Karpas-422 (cell line): Measurements from ENCODE around the gene PRKN. TPM values are rescaled to one million over a fixed set of nuclear protein-coding genes. Genes with fewer than 3 reads are reported as not detected.
"Not testable (repeated sequence)": the region's sequence is repeated elsewhere in the genome, so short reads cannot be mapped to it uniquely, and the experiment has no call there.

Experiments
- DNase-seq: peaks from one replicate; pipeline ENCODE4 v3.0.0-alpha.2; 2015
- H2AFZ ChIP-seq: fragments of 200-600 bp; sonication (generic); 2 replicates; pipeline ENCODE4 v1.6.1; 2014; ENCODE audit warnings: antibody characterized with exemption, low read length, mixed read lengths
- H3K27ac ChIP-seq: fragments of 200-600 bp; sonication (generic); 2 replicates; pipeline ENCODE4 v1.5.1; 2014; ENCODE audit warnings: mild to moderate bottlenecking, low read length, moderate library complexity
- H3K27me3 ChIP-seq: fragments of 200-600 bp; sonication (generic); 2 replicates; pipeline ENCODE4 v1.6.1; 2014; ENCODE audit warnings: low read length, mixed read lengths
- H3K36me3 ChIP-seq: fragments of 200-600 bp; sonication (generic); 2 replicates; pipeline ENCODE4 v1.6.1; 2014; ENCODE audit warnings: low read length, mixed read lengths; ENCODE audit not compliant: insufficient read depth
- H3K4me1 ChIP-seq: fragments of 200-600 bp; sonication (generic); 2 replicates; pipeline ENCODE4 v1.6.1; 2014; ENCODE audit warnings: mild to moderate bottlenecking, low read length, mixed read lengths
- H3K4me2 ChIP-seq: fragments of 200-600 bp; sonication (generic); 2 replicates; pipeline ENCODE4 v1.6.1; 2014; ENCODE audit warnings: low read length, low read depth, mild to moderate bottlenecking; ENCODE audit not compliant: poor library complexity, severe bottlenecking
- H3K4me3 ChIP-seq: fragments of 200-600 bp; sonication (generic); 2 replicates; pipeline ENCODE4 v1.5.1; 2014; ENCODE audit warnings: mild to moderate bottlenecking, antibody characterized with exemption, low read length, mixed read lengths
- H3K79me2 ChIP-seq: fragments of 200-600 bp; sonication (generic); 2 replicates; pipeline ENCODE4 v1.6.1; 2014; ENCODE audit warnings: mild to moderate bottlenecking, low read length, mixed read lengths
- H3K9ac ChIP-seq: fragments of 200-600 bp; sonication (generic); 2 replicates; pipeline ENCODE4 v1.6.0; 2014; ENCODE audit warnings: low read length
- H3K9me2 ChIP-seq: fragments of 200-600 bp; sonication (generic), shearing (Covaris generic); replicated peaks from 2 replicates; pipeline ENCODE4 v1.6.0; 2014; ENCODE audit warnings: mild to moderate bottlenecking, low read length, moderate library complexity; ENCODE audit not compliant: insufficient read depth
- H3K9me3 ChIP-seq: fragments of 300-700, 200-600 bp; sonication (generic); 2 replicates; pipeline ENCODE4 v1.6.1; 2014; ENCODE audit warnings: low read length, mixed read lengths
- H4K20me1 ChIP-seq: fragments of 200-600 bp; sonication (generic); 2 replicates; pipeline ENCODE4 v1.6.1; 2014; ENCODE audit warnings: mild to moderate bottlenecking, antibody characterized with exemption, low read length, low read depth; ENCODE audit not compliant: insufficient read depth
- total RNA-seq: library from RNA; depleted of rRNA; stranded (reverse); fragments of >200 nt; shearing (Covaris generic); gene quantifications from 2 replicates; pipeline ENCODE4 v1.2.3, GENCODE V29; 2014; ENCODE audit warnings: low replicate concordance

Gene PRKN
- total RNA-seq, 1 experiment from 2014 or later = not detected

DNA sequence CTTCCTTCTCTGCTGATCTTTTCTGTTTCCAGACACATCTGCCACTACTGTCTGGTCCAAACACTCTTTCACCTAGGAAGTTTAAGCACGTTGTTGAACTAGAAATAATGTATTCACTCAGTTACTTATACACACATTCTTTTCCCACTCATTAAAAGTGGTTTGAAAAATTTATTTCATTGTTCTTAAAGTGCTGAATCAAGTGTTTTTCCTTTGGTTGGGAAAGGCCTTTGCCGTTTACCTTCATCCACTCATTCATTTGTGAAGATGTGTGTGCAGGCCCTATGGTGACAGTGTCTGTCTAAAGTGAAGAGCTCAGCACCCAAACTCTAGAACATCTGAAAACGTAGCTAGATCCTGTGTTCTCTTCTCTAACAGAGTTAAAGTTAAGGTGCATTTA lies 1389.6 kb downstream of the PRKN start:
- DNase-seq = no peak
- no peak overlapping the region for H3K27ac ChIP-seq
- H3K9me2 ChIP-seq = no peaks in the 10 kb centered on the region
- no peaks in the 10 kb centered on the region for H3K36me3 ChIP-seq
- no peaks in the 10 kb centered on the region for H3K27me3 ChIP-seq
- H3K79me2 ChIP-seq = no peaks in the 10 kb centered on the region
- H3K9me3 ChIP-seq = no peaks in the 10 kb centered on the region
- H3K4me3 ChIP-seq = no peak overlapping the region
- H3K4me2 ChIP-seq = no peak overlapping the region
- no peaks in the 10 kb centered on the region for H4K20me1 ChIP-seq
- no peak overlapping the region for H3K9ac ChIP-seq
- H3K4me1 ChIP-seq = no peaks in the 10 kb centered on the region
- no peak overlapping the region for H2AFZ ChIP-seq

- Histone ChIP-seq H3K9ac (no peak overlapping the region), H2AFZ (no peak overlapping the region), H3K9me2 (no peaks in the 10 kb centered on the region), H3K4me2 (no peak overlapping the region), H3K4me1 (no peaks in the 10 kb centered on the region), H4K20me1 (no peaks in the 10 kb centered on the region), H3K27me3 (no peaks in the 10 kb centered on the region), H3K27ac (no peak overlapping the region), H3K79me2 (no peaks in the 10 kb centered on the region), H3K36me3 (no peaks in the 10 kb centered on the region), H3K9me3 (no peaks in the 10 kb centered on the region), H3K4me3 (no peak overlapping the region)
- peak; percentile 2 for DNase-seq
Observed at GRCh38 chr6:161336479-161336878, 1391.1 kb downstream of the PRKN start.

- Histone ChIP-seq H3K36me3 (no peaks in the 10 kb centered on the region), H3K27ac (no peak overlapping the region), H2AFZ (no peak overlapping the region), H3K4me1 (no peaks in the 10 kb centered on the region), H3K9me3 (no peaks in the 10 kb centered on the region), H4K20me1 (no peaks in the 10 kb centered on the region), H3K9me2 (no peaks in the 10 kb centered on the region), H3K4me2 (no peak overlapping the region), H3K9ac (no peak overlapping the region), H3K4me3 (no peak overlapping the region), H3K79me2 (no peaks in the 10 kb centered on the region), H3K27me3 (no peaks in the 10 kb centered on the region)
- DNase-seq = no peak
Observed at GRCh38 chr6:161333410-161333809, 1394.2 kb downstream of the PRKN start.

DNA sequence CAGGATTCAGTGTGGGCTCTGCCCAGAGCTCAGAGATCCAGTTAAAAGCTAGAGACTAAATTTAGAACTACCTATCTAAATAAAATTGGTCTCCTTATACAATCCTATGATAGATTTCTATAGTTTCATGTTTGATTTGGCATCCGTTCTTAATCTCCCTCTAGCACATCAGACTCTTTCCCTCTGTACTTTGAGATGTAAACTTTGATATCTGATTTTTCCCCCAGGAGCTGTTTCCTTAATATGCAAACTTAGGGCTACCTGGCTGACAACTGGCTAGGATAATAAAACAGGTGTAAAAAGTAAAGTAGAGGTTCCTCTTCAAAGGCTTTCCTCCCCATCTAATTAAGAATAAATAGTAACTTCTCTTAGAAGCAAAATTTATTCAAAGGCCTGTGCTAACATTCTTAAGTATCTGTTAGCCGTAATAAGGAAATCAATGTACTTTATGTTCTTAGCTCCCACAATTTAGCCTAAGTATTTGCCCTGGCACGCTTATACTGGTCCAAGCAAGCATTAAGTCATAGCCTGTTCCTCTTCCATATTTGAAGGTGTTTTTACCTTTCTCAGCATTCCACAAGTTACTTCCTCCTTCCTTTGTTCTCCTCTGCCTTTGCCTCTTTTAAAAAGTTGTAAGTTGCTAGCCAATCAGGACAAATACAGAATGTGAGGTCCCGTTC lies 1396.0 kb downstream of the PRKN start:
- not testable (repeated sequence) for H3K4me1 ChIP-seq, H3K27ac ChIP-seq, H3K9me2 ChIP-seq, H3K79me2 ChIP-seq, H3K9me3 ChIP-seq, H3K4me2 ChIP-seq, H3K36me3 ChIP-seq, H3K9ac ChIP-seq, H3K4me3 ChIP-seq, H4K20me1 ChIP-seq, H2AFZ ChIP-seq, H3K27me3 ChIP-seq
- peak; percentile 6 for DNase-seq

GRCh38 chr6:161327360-161327953 lies 1400.1 kb downstream of the PRKN start:
- H3K9me3 ChIP-seq = no peaks in the 10 kb centered on the region
- no peak overlapping the region for H2AFZ ChIP-seq
- no peaks in the 10 kb centered on the region for H3K79me2 ChIP-seq
- H3K4me1 ChIP-seq = no peaks in the 10 kb centered on the region
- H3K9ac ChIP-seq = no peak overlapping the region
- H3K9me2 ChIP-seq = no peaks in the 10 kb centered on the region
- no peak overlapping the region for H3K27ac ChIP-seq
- peak; percentile 44 for DNase-seq
- no peaks in the 10 kb centered on the region for H4K20me1 ChIP-seq
- no peaks in the 10 kb centered on the region for H3K27me3 ChIP-seq
- H3K4me2 ChIP-seq = no peak overlapping the region
- no peak overlapping the region for H3K4me3 ChIP-seq
- H3K36me3 ChIP-seq = no peaks in the 10 kb centered on the region

GRCh38 chr6:161319231-161319630 lies 1408.3 kb downstream of the PRKN start:
- Histone ChIP-seq H3K9me3 (no peaks in the 10 kb centered on the region), H3K4me1 (no peaks in the 10 kb centered on the region), H3K9ac (no peak overlapping the region), H3K27me3 (no peaks in the 10 kb centered on the region), H3K36me3 (no peaks in the 10 kb centered on the region), H3K4me2 (no peak overlapping the region), H3K4me3 (no peak overlapping the region), H3K79me2 (no peaks in the 10 kb centered on the region), H4K20me1 (no peaks in the 10 kb centered on the region), H3K9me2 (no peaks in the 10 kb centered on the region), H2AFZ (no peak overlapping the region), H3K27ac (no peak overlapping the region)
- no peak for DNase-seq

- H3K9me2 ChIP-seq = no peaks in the 10 kb centered on the region
- no peaks in the 10 kb centered on the region for H3K27me3 ChIP-seq
- H3K9ac ChIP-seq = no peak overlapping the region
- no peaks in the 10 kb centered on the region for H3K4me1 ChIP-seq
- H2AFZ ChIP-seq = no peak overlapping the region
- no peak for DNase-seq
- H3K4me3 ChIP-seq = no peak overlapping the region
- no peak overlapping the region for H3K4me2 ChIP-seq
- H4K20me1 ChIP-seq = no peaks in the 10 kb centered on the region
- no peaks in the 10 kb centered on the region for H3K79me2 ChIP-seq
- H3K9me3 ChIP-seq = no peaks in the 10 kb centered on the region
- H3K27ac ChIP-seq = no peak overlapping the region
- H3K36me3 ChIP-seq = no peaks in the 10 kb centered on the region
Observed at GRCh38 chr6:161318456-161318855, 1409.1 kb downstream of the PRKN start.

GRCh38 chr6:161316531-161316930 lies 1411.0 kb downstream of the PRKN start:
- Histone ChIP-seq H3K4me2 (no peak overlapping the region), H3K4me1 (no peaks in the 10 kb centered on the region), H3K9me3 (no peaks in the 10 kb centered on the region), H3K79me2 (no peaks in the 10 kb centered on the region), H4K20me1 (no peaks in the 10 kb centered on the region), H3K36me3 (no peaks in the 10 kb centered on the region), H2AFZ (no peak overlapping the region), H3K27me3 (no peaks in the 10 kb centered on the region), H3K9ac (no peak overlapping the region), H3K9me2 (no peaks in the 10 kb centered on the region), H3K4me3 (no peak overlapping the region), H3K27ac (no peak overlapping the region)
- DNase-seq = no peak
